ENCODE measurements around the gene ARPC2. TPM values are rescaled to one million over a fixed set of nuclear protein-coding genes. Genes with fewer than 3 reads are reported as not detected.

Gene ARPC2
- total RNA-seq, 4 donors from 2014 or later = 181 to 231 (median 193) TPM

- TF ChIP-seq POLR2A (IDR thresholded peaks at IDR 0.05) = no peak
- TF ChIP-seq CTCF (IDR thresholded peaks at IDR 0.05 in 4 of 5, conservative IDR thresholded peaks at IDR 0.05 in 1 of 5) = no peak
- ATAC-seq (peak; percentile 22 to 24), DNase-seq (peak; percentile 30 to 39)
- no peaks in the 10 kb centered on the region for H3K27me3 ChIP-seq
- peak overlapping the region; percentile 96 to 99 (median 97) for H3K27ac ChIP-seq
- peaks cover 46 to 55% of the 10 kb centered on the region in 2 donors for H3K4me1 ChIP-seq
- H3K4me3 ChIP-seq = peak overlapping the region; percentile 87 to 99 (median 94)
- no peaks in the 10 kb centered on the region for H3K9me3 ChIP-seq
- in situ Hi-C loops (cut with MboI; ENCODE audit: low sequenced_read_pairs in 4 of 4) (loop anchor here in 1 of 4 donors (5.0 kb wide), 1 partner anchor 50 kb away; no protein-coding TSS in a partner anchor), intact Hi-C loops (cut with DNase I; ENCODE audit: low total_unique reads) (loop anchor here (1.0 to 5.0 kb wide), 5 partner anchors 31 to 350 kb away; partner anchors contain the start of genes AAMP, CNOT9, CTDSP1 and PNKD)
- H3K36me3 ChIP-seq = no peaks in the 10 kb centered on the region
Measured at GRCh38 chr2:218217360-218218267, 625 bp downstream of the ARPC2 start.

GRCh38 chr2:218218268-218219185, 1.5 kb downstream of the ARPC2 start:
- ATAC-seq (no peak), DNase-seq (no peak)
- Histone ChIP-seq H3K27me3 (no peaks in the 10 kb centered on the region), H3K36me3 (no peaks in the 10 kb centered on the region), H3K27ac (peak overlapping the region; percentile 96 to 99 (median 97)), H3K4me3 (peak overlapping the region; percentile 87 to 99 (median 94)), H3K4me1 (peaks cover 55 to 64% of the 10 kb centered on the region in 2 donors), H3K9me3 (no peaks in the 10 kb centered on the region)
- no peak for TF ChIP-seq CTCF (IDR thresholded peaks at IDR 0.05 in 4 of 5, conservative IDR thresholded peaks at IDR 0.05 in 1 of 5)
- in situ Hi-C loops (cut with MboI; ENCODE audit: low sequenced_read_pairs in 4 of 4) = loop anchor here in 1 of 4 donors (5.0 kb wide), 1 partner anchor 49 kb away; no protein-coding TSS in a partner anchor
- intact Hi-C loops (cut with DNase I; ENCODE audit: low total_unique reads) = loop anchor here (5.0 kb wide), 2 partner anchors 39 to 349 kb away; partner anchors contain the start of genes CNOT9 and USP37

GRCh38 chr2:218219934-218220333, 2.9 kb downstream of the ARPC2 start:
- TF ChIP-seq POLR2A (IDR thresholded peaks at IDR 0.05) (no peak), CTCF (IDR thresholded peaks at IDR 0.05 in 4 of 5, conservative IDR thresholded peaks at IDR 0.05 in 1 of 5) (no peak)
- intact Hi-C loops (cut with DNase I; ENCODE audit: low total_unique reads) (loop anchor here (5.0 kb wide), 2 partner anchors 37 to 347 kb away; partner anchors contain the start of genes CNOT9 and USP37), in situ Hi-C loops (cut with MboI; ENCODE audit: low sequenced_read_pairs in 4 of 4) (loop anchor here in 1 of 4 donors (5.0 kb wide), 1 partner anchor 47 kb away; no protein-coding TSS in a partner anchor)
- peak overlapping the region in 2 of 4 donors; percentile 87 to 92 for H3K4me3 ChIP-seq
- ATAC-seq (no peak), DNase-seq (no peak)
- no peaks in the 10 kb centered on the region for H3K9me3 ChIP-seq
- peaks cover 0 to 3% of the 10 kb centered on the region in 2 donors for H3K36me3 ChIP-seq
- H3K4me1 ChIP-seq = peaks cover 67 to 78% of the 10 kb centered on the region in 2 donors
- peak overlapping the region; percentile 96 to 99 (median 97) for H3K27ac ChIP-seq
- H3K27me3 ChIP-seq = no peaks in the 10 kb centered on the region

GRCh38 chr2:218221000-218221399, 4.0 kb downstream of the ARPC2 start:
- no peak for DNase-seq
- in situ Hi-C loops (cut with MboI; ENCODE audit: low sequenced_read_pairs in 4 of 4) = no loop called here
- Histone ChIP-seq H3K27ac (peak overlapping the region; percentile 96 to 99 (median 97)), H3K36me3 (peaks cover 0 to 13% of the 10 kb centered on the region in 2 donors), H3K27me3 (no peaks in the 10 kb centered on the region), H3K4me1 (peaks cover 67 to 82% of the 10 kb centered on the region in 2 donors), H3K4me3 (no peak overlapping the region), H3K9me3 (no peaks in the 10 kb centered on the region)
- ATAC-seq = no peak
- intact Hi-C loops (cut with DNase I; ENCODE audit: low total_unique reads) = no loop called here
- TF ChIP-seq CTCF (IDR thresholded peaks at IDR 0.05 in 4 of 5, conservative IDR thresholded peaks at IDR 0.05 in 1 of 5) (no peak), POLR2A (IDR thresholded peaks at IDR 0.05) (no peak)

Measured in gastrocnemius medialis (tissue), 4 donors.